Measurements from ENCODE around the gene CSDE1. TPM values are rescaled to one million over a fixed set of nuclear protein-coding genes. Genes with fewer than 3 reads are reported as not detected.
"Not testable (repeated sequence)": the region's sequence is repeated elsewhere in the genome, so short reads cannot be mapped to it uniquely, and the experiment has no call there.

Gene CSDE1
- total RNA-seq = 517 TPM

DNA sequence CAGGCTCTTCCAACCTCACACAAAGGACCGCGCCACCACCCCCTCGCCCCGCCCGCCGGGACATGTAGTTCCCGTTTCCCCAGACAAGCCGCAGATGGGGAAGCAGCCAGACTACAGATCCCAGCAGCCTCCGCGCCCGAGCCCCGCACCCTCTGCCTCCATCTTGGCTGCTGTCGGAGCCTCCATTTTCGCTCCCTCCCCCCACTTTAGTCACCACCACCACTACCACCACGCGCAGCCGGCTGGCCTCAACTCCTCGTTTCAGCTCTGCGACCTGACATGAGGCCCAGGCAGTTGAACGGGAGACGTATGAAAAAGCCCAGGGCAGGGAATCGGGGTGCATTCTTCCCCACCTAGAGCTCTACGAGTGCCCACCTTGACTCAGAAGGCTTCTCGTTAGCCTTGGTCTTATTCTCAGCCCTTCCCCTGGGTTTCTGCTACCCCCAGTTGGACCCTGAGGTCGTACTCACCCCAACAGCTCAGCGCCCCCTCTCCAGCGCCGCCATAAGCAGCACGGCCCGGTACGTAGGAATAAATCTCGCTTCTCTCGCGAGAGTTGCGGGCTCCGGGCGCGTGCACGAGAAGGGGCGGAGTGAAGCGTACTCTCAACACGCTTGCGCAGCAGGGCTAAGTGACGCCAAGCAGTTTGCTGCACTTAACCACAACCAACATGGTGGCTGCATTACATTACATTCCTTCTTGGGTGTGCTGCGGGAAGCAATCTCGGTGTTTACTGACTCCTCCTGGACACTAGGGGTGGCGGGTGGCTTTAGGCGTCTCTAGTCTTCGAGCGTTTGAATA is at the start of gene CSDE1:
CSDE1 (minus strand) TSS at position 530 of the 801 bp plus-strand sequence. CDS start 18,094 bp downstream, outside the sequence.
- peak; percentile 99 for DNase-seq

DNA sequence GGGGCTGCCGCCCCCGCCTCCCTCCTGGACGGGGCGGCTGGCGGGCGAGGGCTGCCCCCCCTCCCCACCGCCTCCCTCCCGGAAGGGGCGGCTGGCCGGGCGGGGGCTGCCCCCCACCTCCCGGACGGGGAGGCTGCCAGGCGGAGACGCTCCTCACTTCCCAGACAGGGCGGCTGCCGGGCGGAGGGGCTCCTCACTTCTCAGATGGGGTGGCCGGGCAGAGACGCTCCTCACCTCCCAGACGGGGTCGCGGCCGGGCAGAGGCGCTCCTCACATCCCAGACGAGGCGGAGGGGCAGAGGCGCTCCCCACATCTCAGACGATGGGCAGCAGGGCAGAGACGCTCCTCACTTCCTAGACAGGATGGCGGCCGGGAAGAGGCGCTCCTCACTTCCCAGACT is 46.7 kb upstream of the CSDE1 start:
- not testable (repeated sequence) for DNase-seq

GRCh38 chr1:114803001-114803400 is 45.2 kb upstream of the CSDE1 start:
- no peak for DNase-seq

- DNase-seq = no peak
Observed at GRCh38 chr1:114794038-114794437, 36.3 kb upstream of the CSDE1 start.

- not testable (repeated sequence) for DNase-seq
Observed at GRCh38 chr1:114790581-114790980, 32.8 kb upstream of the CSDE1 start.

- not testable (repeated sequence) for DNase-seq
Observed at GRCh38 chr1:114786440-114786839, 28.7 kb upstream of the CSDE1 start.

DNA sequence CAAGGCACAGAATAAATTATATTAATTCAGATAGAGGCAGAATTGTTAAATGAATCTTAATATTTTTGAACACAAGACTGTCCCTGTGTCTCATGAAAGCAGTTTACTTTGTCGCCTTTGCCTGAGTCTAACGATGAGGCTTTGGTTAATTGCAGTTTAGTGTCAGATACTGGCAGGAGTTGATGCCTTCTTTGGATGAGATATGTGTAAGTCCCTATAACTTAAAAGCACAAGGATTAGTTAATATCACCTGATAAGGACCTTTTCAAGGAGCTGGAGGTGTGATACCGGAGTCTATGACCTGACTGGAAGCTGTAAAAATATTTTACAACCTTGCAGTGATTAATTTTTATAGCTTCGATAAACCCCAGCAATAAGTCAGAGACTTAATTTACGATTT is 24.7 kb upstream of the CSDE1 start:
- no peak for DNase-seq

- peak; percentile 97 for DNase-seq
Observed at GRCh38 chr1:114780344-114781226, 22.8 kb upstream of the CSDE1 start, which contains the start of gene SIKE1. TSS of gene SIKE1 (minus strand) at chr1:114780685. CDS start at chr1:114780607, 78 bp downstream.

- DNase-seq = no peak
Observed at GRCh38 chr1:114779722-114780121, 21.9 kb upstream of the CSDE1 start.

GRCh38 chr1:114776726-114777125 is 18.9 kb upstream of the CSDE1 start:
- not testable (repeated sequence) for DNase-seq

DNA sequence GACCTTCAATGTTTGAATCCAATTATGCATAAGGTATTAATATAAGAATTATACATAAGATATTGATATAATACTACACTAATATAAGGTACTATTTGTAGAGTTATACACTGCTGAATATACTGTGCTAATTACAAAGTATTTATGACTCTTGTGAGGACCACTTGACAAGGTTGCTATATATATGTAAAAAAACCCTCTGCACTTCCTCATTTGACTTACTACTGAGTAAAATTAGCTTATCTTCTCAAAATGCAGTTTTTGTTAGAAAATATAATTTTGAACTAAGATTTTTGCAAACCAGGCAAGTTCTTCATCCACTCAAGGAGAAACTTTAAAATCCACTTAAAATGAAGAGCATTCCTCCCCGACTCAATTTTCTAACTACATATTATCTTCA is 14.2 kb upstream of the CSDE1 start:
- DNase-seq = no peak

- no peak for DNase-seq
Observed at GRCh38 chr1:114770989-114771388, 13.2 kb upstream of the CSDE1 start.

GRCh38 chr1:114764689-114765088 is 6.9 kb upstream of the CSDE1 start:
- no peak for DNase-seq

DNA sequence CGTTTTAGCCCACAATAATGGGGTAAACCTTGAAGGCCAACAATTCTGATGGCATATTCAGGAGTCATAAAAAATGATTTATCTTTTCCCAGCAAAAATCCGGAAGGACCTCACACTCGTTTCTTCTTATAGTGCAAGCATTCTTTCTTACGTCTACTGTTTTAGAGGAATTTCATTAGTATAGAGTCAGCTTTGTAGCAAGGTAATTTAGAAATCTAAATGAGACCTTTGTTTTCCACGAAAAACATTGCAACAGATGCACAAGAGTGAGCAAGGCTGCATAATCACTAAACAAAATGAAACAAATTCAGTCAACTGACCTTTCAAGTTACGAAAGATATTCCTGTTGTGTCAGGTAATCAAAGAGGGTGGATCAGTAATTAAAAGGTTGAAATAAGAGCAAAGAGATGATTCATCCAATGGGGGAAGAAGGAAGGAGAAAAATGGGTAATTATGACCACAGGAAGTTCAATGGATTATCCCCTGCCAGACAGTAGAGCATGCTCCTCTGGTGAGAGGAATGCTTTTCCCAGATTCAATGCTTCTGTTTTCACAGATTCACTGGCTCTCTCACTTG is 560 bp upstream of the CSDE1 start:
- no peak for DNase-seq

DNA sequence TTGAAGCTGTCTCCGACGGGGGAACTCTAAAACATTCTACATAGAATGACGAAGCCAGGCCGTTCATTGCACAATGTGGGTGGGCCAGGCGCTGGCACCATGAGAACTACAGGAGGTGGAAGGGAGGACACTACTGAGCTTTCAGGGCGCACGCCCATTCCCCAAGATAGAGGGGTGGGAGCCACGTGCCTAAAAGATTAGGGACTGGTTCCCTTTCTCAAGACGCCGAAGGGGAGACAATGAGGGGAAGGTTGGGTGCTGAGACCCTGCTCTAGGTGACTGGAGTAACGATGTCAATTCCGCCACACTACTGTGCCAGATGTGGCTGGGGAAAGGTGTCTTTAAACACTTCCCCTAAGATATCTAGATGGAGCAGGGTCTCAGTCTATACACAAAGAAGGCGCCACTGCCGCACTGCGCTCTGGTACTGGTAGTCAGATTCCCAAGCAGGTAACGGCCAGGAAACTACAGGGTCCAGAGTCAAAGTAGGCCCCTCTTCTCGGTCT is 782 bp downstream of the CSDE1 start:
- DNase-seq = no peak

DNA sequence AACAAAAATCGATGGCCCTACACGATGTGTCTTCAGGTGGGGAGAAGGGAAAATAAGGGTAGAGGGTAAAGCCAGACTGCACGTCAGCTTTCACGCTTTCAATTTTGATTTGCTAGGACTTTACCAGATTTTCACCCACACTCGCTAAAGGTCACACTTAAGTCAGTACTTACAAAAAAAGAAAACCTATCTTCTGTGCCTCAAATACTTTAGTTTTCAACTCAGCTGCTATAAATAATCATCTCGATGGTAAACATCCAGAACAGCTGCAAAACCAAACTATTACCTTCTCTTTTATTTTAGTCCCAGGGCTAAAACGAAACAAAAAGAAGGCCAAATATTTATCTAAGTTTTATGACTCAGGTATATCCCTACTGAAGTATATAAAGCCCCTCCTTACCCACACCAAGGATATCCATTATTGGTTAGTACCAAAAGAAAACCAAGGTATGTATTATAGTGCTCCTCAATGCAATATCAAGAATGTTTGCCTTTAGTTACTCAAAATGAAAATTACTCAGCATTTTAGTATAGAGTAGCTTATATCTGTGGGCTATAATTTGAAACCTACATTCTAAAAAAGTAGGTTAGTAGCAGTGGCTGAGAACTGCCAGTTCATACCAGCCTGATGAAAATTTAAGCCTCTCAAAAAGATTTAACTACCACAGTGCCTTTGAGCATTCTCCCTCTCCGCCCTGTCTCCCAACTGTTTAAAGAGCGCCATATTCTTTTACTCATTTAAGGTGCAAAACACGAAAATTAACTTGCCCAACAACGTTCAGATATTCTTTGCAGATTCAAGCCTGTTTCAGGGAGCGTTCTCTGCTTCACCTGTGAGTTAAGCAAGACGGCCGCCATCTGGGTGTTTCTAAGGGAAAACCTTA is 1.5 kb downstream of the CSDE1 start:
- DNase-seq = peak; percentile 16

GRCh38 chr1:114755006-114755931 is 2.5 kb downstream of the CSDE1 start:
- DNase-seq = no peak

DNA sequence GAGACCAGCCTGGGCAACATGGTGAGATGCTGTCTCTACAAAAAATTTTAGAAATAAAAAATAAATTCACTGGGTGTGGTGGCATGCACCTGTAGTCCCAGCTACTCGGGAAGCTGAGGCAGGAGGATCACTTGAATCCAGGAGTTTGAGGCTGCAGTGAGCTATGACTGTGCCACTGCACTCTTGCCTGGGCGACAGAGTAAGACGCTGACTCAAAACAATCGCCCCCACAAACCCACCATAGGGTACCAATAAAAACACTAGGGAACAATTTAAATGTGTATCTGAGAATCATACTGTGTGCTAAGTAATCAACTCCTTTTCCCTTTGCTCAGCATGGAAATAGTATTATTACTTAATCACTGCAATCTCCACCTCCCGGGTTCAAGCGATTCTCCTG is 4.1 kb downstream of the CSDE1 start:
- DNase-seq = not testable (repeated sequence)

DNA sequence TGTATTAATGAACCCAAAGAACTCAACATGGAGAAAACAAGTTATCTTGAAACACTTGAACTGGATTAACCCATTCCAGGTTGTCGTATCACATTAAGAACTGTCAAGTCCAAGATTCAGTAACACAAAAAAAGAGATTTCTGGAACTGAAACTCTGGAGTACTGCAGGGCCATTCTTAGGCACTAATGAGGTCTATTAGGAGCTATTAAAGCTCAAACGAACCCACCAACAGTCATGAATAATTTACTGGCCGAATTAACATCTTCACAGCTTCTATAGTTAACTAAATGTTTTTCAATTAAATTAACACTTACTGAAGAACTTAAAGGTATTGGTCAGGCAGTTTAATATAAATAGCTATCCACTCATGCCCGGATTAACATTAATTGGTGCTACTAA is 4.6 kb downstream of the CSDE1 start:
- no peak for DNase-seq

DNA sequence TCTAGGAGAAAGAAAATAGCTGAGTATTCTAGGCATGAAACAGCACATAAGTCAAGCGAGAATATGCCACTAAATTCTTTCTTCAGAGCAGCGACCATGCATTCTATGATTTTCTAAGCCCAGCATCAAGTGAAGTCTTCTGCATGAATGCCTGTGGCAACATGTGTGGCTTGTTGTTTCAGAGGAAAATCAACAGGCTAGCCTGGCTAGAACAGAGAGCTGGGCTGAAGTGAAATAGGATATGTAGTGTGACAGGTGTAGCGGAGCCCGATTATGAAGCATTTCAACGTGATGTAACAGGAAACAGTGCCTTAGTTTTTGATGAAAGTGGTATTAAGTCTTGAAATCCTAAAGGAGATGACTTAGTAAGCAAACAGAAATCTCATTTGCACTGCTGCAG is 7.0 kb downstream of the CSDE1 start:
- peak; percentile 39 for DNase-seq

All from tongue (tissue), 2 donors.